K562 (cell line): ENCODE results near the gene CHD5. TPM values are rescaled to one million over a fixed set of nuclear protein-coding genes. Genes with fewer than 3 reads are reported as not detected.

ENCODE experiments used
- ATAC-seq: fragments of 200-7000 bp; cut with Tn5 transposase; 3 replicates; pipeline ENCODE4 v1.9.1; 2020; ENCODE audit warnings: moderate library complexity
- BruUV-seq: library from RNA; stranded (reverse); fragments of 400-500 nt; replicated peaks from 2 replicates; lab custom pipeline; 2021; lab: Mats Ljungman, UMichigan
- CTCF ChIA-PET: fragments of 300-600 bp; formaldehyde crosslinking; extraction: SDS; loops from one replicate; lab custom pipeline; 2021; ENCODE audit warnings: low intra/inter-chr PET ratio; lab: Yijun Ruan, JAX
- POLR2A ChIA-PET: fragments of 300-600, 350-650 bp; sonication (Branson Sonifier 250); formaldehyde crosslinking; extraction: SDS; loops from one replicate; lab custom pipeline; 2021; ENCODE audit warnings: antibody characterized with exemption, inconsistent platforms; lab: Yijun Ruan, JAX
- DNase-seq, 4 experiments: peaks; one replicate each; pipeline versions ENCODE4 v3.0.0 to v3.0.0-alpha.2; 2011 to 2018; ENCODE audit warnings: low spot score in 3 of 4, mixed read lengths in 3 of 4; ENCODE audit errors: extremely low read depth in 1 of 4
- FAIRE-seq: peaks from 2 replicates; lab custom pipeline; 2011; peaks lifted over from hg19 to GRCh38; lab: Jason Lieb, UNC
- H2AFZ ChIP-seq: 2 replicates; pipeline ENCODE4 v1.6.0; 2011; ENCODE audit warnings: low read depth, low read length, control low read depth, inconsistent platforms
- H3K27ac ChIP-seq: fragments of 200-600 bp; 3 replicates; pipeline ENCODE4 v1.8.0; 2011; ENCODE audit warnings: low read depth, mild to moderate bottlenecking, control low read depth, inconsistent platforms, low read length, moderate library complexity, mixed read lengths; ENCODE audit errors: extremely low read depth
- H3K27me3 ChIP-seq, 2 experiments: fragments of 300-600 bp in 1 of 2; 2 replicates in 1 of 2; 3 replicates in 1 of 2; pipeline versions ENCODE4 v1.6.0 to v1.8.0; 2011; ENCODE audit warnings: inconsistent platforms in 2 of 2, low read length in 2 of 2, mild to moderate bottlenecking in 1 of 2, mixed read lengths in 1 of 2, moderate library complexity in 1 of 2; ENCODE audit not compliant: control insufficient read depth in 2 of 2, insufficient read depth in 2 of 2
- H3K36me3 ChIP-seq: fragments of 300-600 bp; 3 replicates; pipeline ENCODE4 v1.8.0; 2011; ENCODE audit warnings: mild to moderate bottlenecking, low read length, inconsistent platforms; ENCODE audit not compliant: control insufficient read depth, insufficient read depth
- H3K4me1 ChIP-seq, 2 experiments: fragments of 200-600 bp in 1 of 2; replicated peaks in 1 of 2; 2 replicates in 1 of 2; 3 replicates in 1 of 2; pipeline versions ENCODE4 v1.5.1 to v1.8.0; 2011; ENCODE audit warnings: inconsistent platforms in 2 of 2, low read length in 2 of 2, mild to moderate bottlenecking in 1 of 2, mixed read lengths in 1 of 2, moderate library complexity in 1 of 2; ENCODE audit not compliant: control insufficient read depth in 2 of 2, insufficient read depth in 2 of 2
- H3K4me2 ChIP-seq: 2 replicates; pipeline ENCODE4 v1.6.1; 2011; ENCODE audit warnings: low read length, control low read depth, inconsistent platforms, mixed read lengths; ENCODE audit not compliant: insufficient read depth
- H3K4me3 ChIP-seq: fragments of 200-600 bp; sonication (generic), shearing (Covaris generic); 2 replicates; pipeline ENCODE4 v1.5.1; 2016; ENCODE audit warnings: control low read depth, inconsistent platforms
- H3K79me2 ChIP-seq: fragments of 200-600 bp; 3 replicates; pipeline ENCODE4 v1.8.0; 2011; ENCODE audit warnings: low read length, inconsistent platforms; ENCODE audit not compliant: control insufficient read depth, insufficient read depth
- H3K9ac ChIP-seq, 2 experiments: 2 replicates each; pipeline versions ENCODE4 v1.6.0 to v1.6.1; 2011; ENCODE audit warnings: low read depth in 2 of 2, low read length in 2 of 2, control low read depth in 1 of 2, inconsistent platforms in 1 of 2, mild to moderate bottlenecking in 1 of 2, mixed read lengths in 1 of 2; ENCODE audit not compliant: insufficient read depth in 1 of 2
- H3K9me1 ChIP-seq: one replicate; pipeline ENCODE4 v1.6.0; 2011; ENCODE audit warnings: inconsistent platforms, mild to moderate bottlenecking, low read length, moderate library complexity; ENCODE audit not compliant: control insufficient read depth, insufficient read depth
- H3K9me3 ChIP-seq: replicated peaks from 2 replicates; pipeline ENCODE4 v1.5.1; 2011; ENCODE audit warnings: low read depth, low read length, inconsistent platforms; ENCODE audit not compliant: control insufficient read depth, insufficient read depth
- H4K20me1 ChIP-seq: replicated peaks from 2 replicates; pipeline ENCODE4 v1.6.1; 2011; ENCODE audit warnings: low read length, inconsistent platforms, mixed read lengths; ENCODE audit not compliant: control insufficient read depth, insufficient read depth
- CBFA2T3 ChIP-seq: fragments of 450-650 bp; IDR thresholded peaks from 2 replicates; pipeline ENCODE4 v1.6.1; 2017
- HNRNPK ChIP-seq: fragments of 200-400 bp; formaldehyde crosslinking; IDR thresholded peaks from one replicate; pipeline ENCODE4 v1.6.1; 2018; ENCODE audit warnings: mild to moderate bottlenecking, low read depth, low read length; ENCODE audit not compliant: poor library complexity, severe bottlenecking
- SPI1 ChIP-seq: IDR thresholded peaks from 2 replicates; pipeline ENCODE4 v1.6.1; 2011; ENCODE audit warnings: low read depth, low read length, control low read depth, borderline replicate concordance
- ZNF592 ChIP-seq: fragments of 450-650 bp; IDR thresholded peaks from 2 replicates; pipeline ENCODE4 v1.6.1; 2017; ENCODE audit warnings: antibody characterized with exemption, mild to moderate bottlenecking
- WGBS: fragments of 100-300 bp; shearing (Covaris generic); methylation state at CpG from one replicate; pipeline ENCODE4 v1.1.6; 2016; ENCODE audit warnings: low coverage, mixed read lengths; ENCODE audit not compliant: insufficient coverage; ENCODE audit errors: missing lambda C conversion rate; 5-methylcytosine and 5-hydroxymethylcytosine counted together
- in situ Hi-C: fragments of 300-500 bp; cut with MboI; formaldehyde crosslinking; loops from 4 replicates; pipeline ENCODE4 v1.15.0; 2018; ENCODE audit warnings: inconsistent platforms, mixed read lengths
- intact Hi-C: fragments of 100-400 bp; cut with micrococcal nuclease; formaldehyde crosslinking; loops from 2 replicates; pipeline ENCODE4 v1.14.2; 2022
- polyA plus RNA-seq, 8 experiments: library from polyadenylated mRNA; depleted of rRNA in 4 of 8; stranded (reverse) in 5 of 8; unstranded in 3 of 8; fragments of >200 nt; fragmentation: Nextera tagmentation in 2 of 8; fragmentation: Illumina TruSeq in 1 of 8; extraction: Ambion mirVana in 2 of 8; extraction: Trizol in 1 of 8; gene quantifications; 2 replicates each; pipeline versions ENCODE4 v1.2.1 to v1.2.3, GENCODE V29; 2011 to 2014; ENCODE audit warnings: inconsistent platforms in 1 of 8, missing spikeins in 1 of 8
- total RNA-seq, 7 experiments: library from RNA; depleted of rRNA in 6 of 7; stranded (reverse); fragments of >200 nt in 6 of 7; fragmentation: Illumina TruSeq in 2 of 7; extraction: Trizol in 2 of 7; gene quantifications; 2 replicates each; pipeline versions ENCODE4 v1.2.1 to v1.2.3, GENCODE V29; 2011 to 2021; ENCODE audit warnings: low replicate concordance in 1 of 7
- TF ChIP-seq, protein P1 (sequence below), 2 experiments: fragments of 450-650 bp; formaldehyde crosslinking in 1 of 2; IDR thresholded peaks; 2 replicates each; pipeline versions ENCODE4 v1.4.0 to v1.6.1; 2014 to 2020; ENCODE audit warnings: mild to moderate bottlenecking in 2 of 2, borderline replicate concordance in 1 of 2, low read depth in 1 of 2
- TF ChIP-seq, protein P2 (sequence below): sonication (generic); formaldehyde crosslinking; IDR thresholded peaks from 2 replicates; pipeline ENCODE4 v1.8.0; 2022; ENCODE audit warnings: mild to moderate bottlenecking, missing genetic modification reagents

CHD5 gene
- total and polyA plus RNA-seq, 9 of the 15 experiments (the other 6 are each of a cell fraction or from before 2014, with no cell fraction given): 0.03 to 0.52 (median 0.11) TPM; not detected in 2

- no peak for TF ChIP-seq SPI1
Observed at GRCh38 chr1:6158181-6158580, 21.9 kb downstream of the CHD5 start (continued).

DNA sequence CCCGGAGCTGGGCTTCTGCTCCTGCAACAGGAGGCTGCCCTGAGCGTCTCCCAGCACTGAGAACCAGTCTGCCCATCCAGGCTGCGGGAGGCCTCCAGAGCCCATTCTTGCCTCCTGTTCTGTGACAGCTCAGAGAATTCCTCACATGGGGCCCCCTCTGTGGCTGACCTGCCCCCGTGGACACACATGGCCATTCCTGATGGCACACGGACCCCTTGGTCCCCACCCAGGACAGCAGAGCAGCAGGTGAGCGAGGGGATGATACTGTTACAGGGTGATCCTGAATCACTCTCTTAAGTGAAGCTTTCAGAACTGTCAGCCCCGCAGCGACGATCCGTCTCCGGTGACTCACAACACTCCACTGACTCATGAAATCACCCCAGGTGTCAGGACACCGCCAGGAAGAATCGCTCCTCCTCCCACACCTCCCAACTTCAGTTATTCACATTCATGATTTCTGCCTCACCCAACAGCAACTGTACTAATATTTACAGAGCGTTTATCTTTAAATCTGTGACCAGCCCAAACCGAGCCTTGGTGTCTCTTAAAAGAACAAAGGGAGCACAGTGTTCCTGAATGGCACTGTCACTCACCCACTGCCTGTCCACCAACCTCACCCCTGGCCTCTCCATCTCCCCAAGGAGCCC lies 22.5 kb downstream of the CHD5 start:
- CTCF ChIA-PET: no interaction called here
- in situ Hi-C loops (no loop called here), intact Hi-C loops (no loop called here)
- WGBS: 0% methylated on average over 15 of the region's 15 CpGs
- peak; percentile 58 to 69 (median 66) for DNase-seq
- peak overlapping the region in 1 of 2 experiments; percentile 59; a peak in 1 of 4 replicates for H3K9ac ChIP-seq
- peaks cover 34 to 81% of the 10 kb centered on the region in 2 experiments; a peak in 4 of 5 replicates for H3K27me3 ChIP-seq
- no peaks in the 10 kb centered on the region for H3K9me3 ChIP-seq
- H2AFZ ChIP-seq: no peak overlapping the region
- POLR2A ChIA-PET: interaction anchor here (0.5 to 0.7 kb wide), 4 partner anchors 8 to 94 kb away, joined by 3 read pairs; no protein-coding TSS in a partner anchor
- H3K4me1 ChIP-seq: peaks cover 0 to 14% of the 10 kb centered on the region in 2 experiments; a peak in 2 of 5 replicates
- H3K36me3 ChIP-seq: no peaks in the 10 kb centered on the region
- H3K27ac ChIP-seq: no peak overlapping the region
- BruUV-seq: no TSS peak
- H3K4me2 ChIP-seq: no peak overlapping the region
- FAIRE-seq: peak; percentile 84
- no peak overlapping the region for H3K4me3 ChIP-seq
- peak; percentile 60 for ATAC-seq
- no peaks in the 10 kb centered on the region for H3K79me2 ChIP-seq
- peaks cover 39% of the 10 kb centered on the region; the same call in 1 of the 2 replicates for H4K20me1 ChIP-seq
- no peaks in the 10 kb centered on the region for H3K9me1 ChIP-seq
- TF ChIP-seq, protein P1, sequence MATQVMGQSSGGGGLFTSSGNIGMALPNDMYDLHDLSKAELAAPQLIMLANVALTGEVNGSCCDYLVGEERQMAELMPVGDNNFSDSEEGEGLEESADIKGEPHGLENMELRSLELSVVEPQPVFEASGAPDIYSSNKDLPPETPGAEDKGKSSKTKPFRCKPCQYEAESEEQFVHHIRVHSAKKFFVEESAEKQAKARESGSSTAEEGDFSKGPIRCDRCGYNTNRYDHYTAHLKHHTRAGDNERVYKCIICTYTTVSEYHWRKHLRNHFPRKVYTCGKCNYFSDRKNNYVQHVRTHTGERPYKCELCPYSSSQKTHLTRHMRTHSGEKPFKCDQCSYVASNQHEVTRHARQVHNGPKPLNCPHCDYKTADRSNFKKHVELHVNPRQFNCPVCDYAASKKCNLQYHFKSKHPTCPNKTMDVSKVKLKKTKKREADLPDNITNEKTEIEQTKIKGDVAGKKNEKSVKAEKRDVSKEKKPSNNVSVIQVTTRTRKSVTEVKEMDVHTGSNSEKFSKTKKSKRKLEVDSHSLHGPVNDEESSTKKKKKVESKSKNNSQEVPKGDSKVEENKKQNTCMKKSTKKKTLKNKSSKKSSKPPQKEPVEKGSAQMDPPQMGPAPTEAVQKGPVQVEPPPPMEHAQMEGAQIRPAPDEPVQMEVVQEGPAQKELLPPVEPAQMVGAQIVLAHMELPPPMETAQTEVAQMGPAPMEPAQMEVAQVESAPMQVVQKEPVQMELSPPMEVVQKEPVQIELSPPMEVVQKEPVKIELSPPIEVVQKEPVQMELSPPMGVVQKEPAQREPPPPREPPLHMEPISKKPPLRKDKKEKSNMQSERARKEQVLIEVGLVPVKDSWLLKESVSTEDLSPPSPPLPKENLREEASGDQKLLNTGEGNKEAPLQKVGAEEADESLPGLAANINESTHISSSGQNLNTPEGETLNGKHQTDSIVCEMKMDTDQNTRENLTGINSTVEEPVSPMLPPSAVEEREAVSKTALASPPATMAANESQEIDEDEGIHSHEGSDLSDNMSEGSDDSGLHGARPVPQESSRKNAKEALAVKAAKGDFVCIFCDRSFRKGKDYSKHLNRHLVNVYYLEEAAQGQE (IDR thresholded peaks at IDR 0.05; ENCODE audit: borderline replicate concordance): peak; percentile 2; the same call in 1 of the 2 replicates
- TF ChIP-seq, protein P1 (CRISPR knock-in tag; IDR thresholded peaks at IDR 0.05; ENCODE audit: low read depth): no peak
- no peak for TF ChIP-seq HNRNPK
- peak; percentile 45 for TF ChIP-seq CBFA2T3
- no peak for TF ChIP-seq ZNF592
- TF ChIP-seq, protein P2, sequence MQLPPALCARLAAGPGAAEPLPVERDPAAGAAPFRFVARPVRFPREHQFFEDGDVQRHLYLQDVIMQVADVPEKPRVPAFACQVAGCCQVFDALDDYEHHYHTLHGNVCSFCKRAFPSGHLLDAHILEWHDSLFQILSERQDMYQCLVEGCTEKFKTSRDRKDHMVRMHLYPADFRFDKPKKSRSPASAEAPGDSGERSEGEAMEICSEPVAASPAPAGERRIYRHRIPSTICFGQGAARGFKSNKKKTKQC (CRISPR knock-in tag): no peak
